K562 (cell line): ENCODE data around the gene CACNB2.

Experiments used
- ARID1B ChIP-seq: fragments of 450-650 bp; IDR thresholded peaks from 2 replicates; pipeline ENCODE4 v1.6.1; 2016; ENCODE audit warnings: antibody characterized with exemption, mild to moderate bottlenecking, inconsistent platforms
- CTCF ChIP-seq, 3 experiments: IDR thresholded peaks in 2 of 3; conservative IDR thresholded peaks in 1 of 3; 2 replicates each; pipeline ENCODE4 v1.5.1; 2011 to 2012; ENCODE audit warnings: low read length in 3 of 3, mild to moderate bottlenecking in 3 of 3, control low read depth in 2 of 3, improper control_type of control experiment in 1 of 3, inconsistent platforms in 1 of 3, low read depth in 1 of 3, mixed read lengths in 1 of 3, moderate library complexity in 1 of 3; ENCODE audit not compliant: insufficient read depth in 2 of 3
- DNMT1 ChIP-seq: fragments of 450-650 bp; IDR thresholded peaks from 2 replicates; pipeline ENCODE4 v1.6.1; 2016; ENCODE audit warnings: antibody characterized with exemption, mild to moderate bottlenecking
- NR3C1 ChIP-seq: sonication (generic); formaldehyde crosslinking; IDR thresholded peaks from 2 replicates; pipeline ENCODE4 v1.8.1; 2022; ENCODE audit warnings: missing genetic modification reagents
- POLR2AphosphoS5 ChIP-seq: IDR thresholded peaks from 2 replicates; pipeline ENCODE4 v1.6.1; 2011; ENCODE audit warnings: mild to moderate bottlenecking, low read depth, low read length, moderate library complexity; ENCODE audit not compliant: control insufficient read depth, insufficient read depth
- PREB ChIP-seq: sonication (generic); formaldehyde crosslinking; IDR thresholded peaks from 2 replicates; pipeline ENCODE4 v1.8.1; 2023; ENCODE audit warnings: mild to moderate bottlenecking, missing genetic modification reagents
- TAF9B ChIP-seq: fragments of 450-650 bp; IDR thresholded peaks from 2 replicates; pipeline ENCODE4 v1.6.1; 2018; ENCODE audit warnings: mild to moderate bottlenecking; ENCODE audit not compliant: partially characterized antibody
- TBP ChIP-seq: optimal IDR thresholded peaks from 2 replicates; pipeline ENCODE3; 2011; ENCODE audit warnings: low read depth, low read length, improper control_type of control experiment
- ZFP36 ChIP-seq: fragments of 150-350 bp; IDR thresholded peaks from 2 replicates; pipeline ENCODE4 v1.6.1; 2018; ENCODE audit warnings: low read length, low read depth; ENCODE audit not compliant: partially characterized antibody
- ZNF121 ChIP-seq: sonication (generic); formaldehyde crosslinking; conservative IDR thresholded peaks from 2 replicates; pipeline ENCODE4 v1.8.0; 2022; ENCODE audit warnings: missing genetic modification reagents
- ZNF124 ChIP-seq: sonication (generic); formaldehyde crosslinking; IDR thresholded peaks from 2 replicates; pipeline ENCODE4 v1.8.1; 2022; ENCODE audit warnings: missing genetic modification reagents
- ZNF444 ChIP-seq: fragments of 250-450 bp; sonication (Bioruptor Pico); IDR thresholded peaks from 2 replicates; pipeline ENCODE4 v1.4.0; 2020; ENCODE audit warnings: mild to moderate bottlenecking, moderate library complexity

GRCh38 chr10:18102404-18102803, 37.8 kb upstream of the CACNB2 start:
- TF ChIP-seq CTCF (IDR thresholded peaks at IDR 0.05 in 2 of 3, conservative IDR thresholded peaks at IDR 0.05 in 1 of 3; ENCODE audit: insufficient read depth in 2 of 3, low read depth in 1 of 3, low read length in 3 of 3) (no peak), ZNF121 (CRISPR knock-in tag) (no peak), ZNF444 (CRISPR knock-in tag) (no peak), ZFP36 (no peak), DNMT1 (no peak), NR3C1 (CRISPR knock-in tag) (no peak), TAF9B (no peak), ZNF124 (CRISPR knock-in tag) (no peak), ARID1B (no peak), TBP (no peak), POLR2AphosphoS5 (no peak), PREB (CRISPR knock-in tag) (no peak)
